Psoas muscle (tissue), 8 donors: Measurements from ENCODE around the gene INO80B. TPM values are rescaled to one million over a fixed set of nuclear protein-coding genes. Genes with fewer than 3 reads are reported as not detected.
"Not testable (repeated sequence)": the region's sequence is repeated elsewhere in the genome, so short reads cannot be mapped to it uniquely, and the experiment has no call there.

Experiments
- ATAC-seq, 4 donors: fragments of 200-7000 bp; cut with Tn5 transposase; one replicate each; pipeline ENCODE4 v1.9.1; 2020; ENCODE audit warnings: moderate library complexity in 3 of 4, mild to moderate bottlenecking in 2 of 4
- DNase-seq, 2 donors: peaks; one replicate each; pipeline ENCODE4 v3.0.0-alpha.2; 2020
- H3K27ac ChIP-seq: fragments of 200-600 bp; one replicate; pipeline ENCODE4 v1.8.0; 2022
- H3K27me3 ChIP-seq, 3 donors: fragments of 200-600 bp in 1 of 3; one replicate each; pipeline versions ENCODE4 v1.6.1 to v1.8.0; 2013 to 2022; ENCODE audit warnings: low read length in 2 of 3, mild to moderate bottlenecking in 2 of 3, moderate library complexity in 1 of 3; ENCODE audit not compliant: insufficient read depth in 3 of 3
- H3K36me3 ChIP-seq, 2 donors: fragments of 200-600 bp in 1 of 2; one replicate each; pipeline versions ENCODE4 v1.6.1 to v1.8.0; 2013 to 2022; ENCODE audit warnings: low read depth in 1 of 2, mild to moderate bottlenecking in 1 of 2, moderate library complexity in 1 of 2; ENCODE audit not compliant: insufficient read depth in 1 of 2
- H3K4me1 ChIP-seq: fragments of 200-600 bp; one replicate; pipeline ENCODE4 v1.8.0; 2022
- H3K4me3 ChIP-seq: fragments of 200-600 bp; one replicate; pipeline ENCODE4 v1.8.0; 2022; ENCODE audit warnings: mild to moderate bottlenecking
- H3K9me3 ChIP-seq: fragments of 200-600 bp; one replicate; pipeline ENCODE4 v1.8.0; 2022
- CTCF ChIP-seq: fragments of 200-600 bp; IDR thresholded peaks from one replicate; pipeline ENCODE4 v1.8.0; 2022; ENCODE audit warnings: antibody characterized with exemption
- WGBS, 3 donors: extraction: QIAGEN DNeasy Blood & Tissue Kit; methylation state at CpG; one replicate each; pipeline versions ENCODE4 v1.1.6 to v1.1.7; 2013; 5-methylcytosine and 5-hydroxymethylcytosine counted together
- intact Hi-C, 2 donors: fragments of 100-400 bp; cut with DNase I; formaldehyde crosslinking; loops; one replicate each; pipeline versions ENCODE4 v1.11.0 to v1.14.2; 2022
- polyA plus RNA-seq, 3 donors: library from polyadenylated mRNA; stranded (reverse); fragments of 200-250 nt; gene quantifications; one replicate each; pipeline ENCODE4 v1.2.3, GENCODE V29; 2013
- total RNA-seq, 4 donors: library from RNA; stranded (reverse); fragmentation: NEBNext Ultra II Directional in 2 of 4; extraction: Animal tissue kit (Norgen Biotek cat#: 25700) in 2 of 4; gene quantifications; one replicate each; pipeline versions ENCODE4 v1.2.1 to v1.2.4, GENCODE V29; 2021 to 2023
- donor health status: healthy with polysubstance abuse.
- donor health status: DM: no; HTN: no; CAD: no; lungs with moderate emphysema.
- donor health status: Bipolar disorder and iron deficiency.
- donor health status: healthy.
- donor health status: DM: yes; HTN: yes; CAD: no.
- donor health status: DM: no; HTN: no; CAD: no.
- donor health status: DM: no; HTN: no; CAD: no.
- donor health status: DM: yes; HTN: yes; CAD: no.

Gene INO80B
- total and polyA plus RNA-seq, 7 donors, result 23.6 to 61.1 (median 31.8) TPM

DNA sequence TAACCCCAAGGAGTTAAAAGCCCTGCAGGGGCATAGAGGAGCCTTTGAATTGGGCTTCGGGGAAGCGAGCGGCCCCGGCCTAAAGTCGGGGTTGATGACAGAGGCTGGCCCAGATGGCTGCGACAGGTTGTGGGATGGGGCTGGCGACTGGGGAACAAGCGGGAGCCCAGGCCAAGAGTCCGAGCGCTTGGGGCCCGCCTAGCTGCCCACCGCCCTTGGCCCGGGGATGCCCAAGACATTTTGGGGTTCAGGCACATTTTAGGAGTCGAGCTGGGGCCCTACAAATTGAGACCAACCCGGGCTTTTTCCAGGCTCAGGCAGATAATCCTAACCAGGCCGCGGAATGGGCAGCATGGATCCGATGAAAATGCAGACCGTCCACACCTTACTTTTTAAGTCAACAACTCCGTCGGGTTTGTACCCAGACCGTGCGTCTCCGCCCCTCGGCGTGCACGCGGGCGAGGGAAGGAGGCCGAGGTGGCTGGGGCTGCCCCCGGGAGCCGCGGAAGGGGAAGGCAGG, 13.7 kb upstream of the INO80B start:
- DNase-seq, result no peak
- WGBS, 3 donors, result 15 to 31% (median 21%) methylated on average over 30 to 33 of the region's 33 CpGs
- Histone ChIP-seq H3K27ac (peak overlapping the region; percentile 70), H3K27me3 (peaks cover 0 to 29% (median 15%) of the 10 kb centered on the region in 3 donors), H3K4me3 (peak overlapping the region; percentile 64), H3K9me3 (no peaks in the 10 kb centered on the region), H3K36me3 (no peaks in the 10 kb centered on the region), H3K4me1 (no peaks in the 10 kb centered on the region)
- TF ChIP-seq CTCF, result no peak
- ATAC-seq, result peak in 3 of 4 donors; percentile 3 to 11 (median 11)
- intact Hi-C loops, result no loop called here

DNA sequence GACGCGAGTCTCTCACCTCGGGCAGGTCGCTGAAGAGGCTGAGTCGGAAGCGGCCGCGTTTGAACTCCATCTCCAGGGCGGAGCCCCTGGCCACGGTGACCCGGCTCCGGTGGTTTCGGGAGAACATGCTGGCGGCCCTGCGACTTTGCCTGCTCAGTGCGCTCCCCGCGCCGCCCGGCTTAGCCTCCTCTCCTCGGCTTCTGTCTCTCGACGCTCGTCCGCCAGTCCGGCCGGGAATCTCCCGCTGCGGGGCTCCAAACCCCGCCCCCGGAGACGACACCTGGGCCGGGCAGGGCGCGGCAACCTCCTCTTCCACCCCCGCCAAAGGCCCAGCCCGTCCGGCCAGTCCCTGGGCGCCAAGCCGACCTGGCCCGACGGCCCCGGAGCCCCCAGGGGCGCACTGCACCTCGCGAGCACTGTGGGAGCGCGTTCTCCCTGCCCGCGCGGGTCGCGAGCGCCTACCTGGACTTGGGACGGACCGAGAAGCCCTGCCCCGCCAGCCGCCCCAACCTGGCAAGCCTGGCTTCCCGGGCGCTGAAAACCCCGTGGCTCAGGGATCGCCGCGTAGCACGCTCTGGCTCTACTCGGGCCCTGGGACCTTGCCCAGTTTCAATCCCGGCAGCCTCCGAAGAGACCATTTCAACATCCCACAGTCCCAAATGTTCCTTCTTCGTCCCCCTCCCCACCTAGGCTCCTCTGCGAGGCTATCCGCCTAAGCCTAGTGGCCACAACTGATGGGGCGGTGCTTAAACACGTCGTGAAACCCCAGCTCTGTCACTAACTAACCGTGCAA, 13.0 kb upstream of the INO80B start, which contains the start of gene RTKN:
Gene RTKN (minus strand): TSS at position 248 of the 793 bp plus-strand sequence. CDS start 121 bp downstream, at position 127.
- TF ChIP-seq CTCF, result no peak
- Histone ChIP-seq H3K9me3 (no peaks in the 10 kb centered on the region), H3K4me1 (no peaks in the 10 kb centered on the region), H3K36me3 (no peaks in the 10 kb centered on the region), H3K4me3 (peak within 1 kb of the TSS; percentile 64), H3K27me3 (peaks cover 0 to 27% (median 15%) of the 10 kb centered on the region in 3 donors), H3K27ac (peak within 1 kb of the TSS; percentile 70)
- 13 to 28% (median 25%) methylated on average over 55 to 75 of the region's 75 CpGs for WGBS, 3 donors
- peak in 2 of 4 donors; percentile 17 to 28 for ATAC-seq
- DNase-seq, result peak in 1 of 2 donors; percentile 47
- intact Hi-C loops, result no loop called here

GRCh38 chr2:74442483-74443297, 12.2 kb upstream of the INO80B start:
- 92 to 94% (median 93%) methylated on average over 16 of the region's 16 CpGs for WGBS, 3 donors
- DNase-seq, H3K36me3 ChIP-seq, intact Hi-C loops, ATAC-seq, H3K9me3 ChIP-seq, H3K4me1 ChIP-seq, H3K27ac ChIP-seq: not testable (repeated sequence)
- Histone ChIP-seq H3K4me3 (peak overlapping the region; percentile 64), H3K27me3 (peaks cover 0 to 27% (median 15%) of the 10 kb centered on the region in 3 donors)

- DNase-seq, result no peak
- H3K36me3 ChIP-seq, result no peaks in the 10 kb centered on the region
- no peak for ATAC-seq
- H3K27ac ChIP-seq, result no peak overlapping the region
- H3K9me3 ChIP-seq, result no peaks in the 10 kb centered on the region
- no peak for TF ChIP-seq CTCF
- 24 to 32% (median 27%) methylated on average over 5 of the region's 5 CpGs for WGBS, 3 donors
- peaks cover 0 to 27% (median 15%) of the 10 kb centered on the region in 3 donors for H3K27me3 ChIP-seq
- no peaks in the 10 kb centered on the region for H3K4me1 ChIP-seq
- no peak overlapping the region for H3K4me3 ChIP-seq
- intact Hi-C loops, result no loop called here
Observed at GRCh38 chr2:74444498-74445318, 10.2 kb upstream of the INO80B start.
